Liver (tissue), 3 donors: ENCODE measurements around the gene EFNA2.

ENCODE experiments used
- HNF4G ChIP-seq: IDR thresholded peaks from 2 replicates; pipeline ENCODE4 v1.6.1; 2016; ENCODE audit warnings: antibody characterized with exemption
- RAD21 ChIP-seq, 2 donors: IDR thresholded peaks; 2 replicates each; pipeline ENCODE4 v1.6.1; 2016; ENCODE audit warnings: antibody characterized with exemption in 2 of 2, mild to moderate bottlenecking in 2 of 2
- SP1 ChIP-seq: IDR thresholded peaks from 2 replicates; pipeline ENCODE4 v1.6.1; 2018; ENCODE audit warnings: antibody characterized with exemption, mild to moderate bottlenecking
- TAF1 ChIP-seq: conservative IDR thresholded peaks from 2 replicates; pipeline ENCODE4 v1.6.1; 2016; ENCODE audit warnings: antibody characterized with exemption, mild to moderate bottlenecking
- YY1 ChIP-seq: IDR thresholded peaks from 2 replicates; pipeline ENCODE4 v1.6.1; 2016; ENCODE audit warnings: antibody characterized with exemption, mild to moderate bottlenecking
- TF ChIP-seq, protein P1 (sequence below): IDR thresholded peaks from 2 replicates; pipeline ENCODE4 v1.6.1; 2016; ENCODE audit warnings: antibody characterized with exemption
- TF ChIP-seq, protein P2 (sequence below): fragments of 150-350 bp; IDR thresholded peaks from 2 replicates; pipeline ENCODE4 v1.5.1; 2017; ENCODE audit warnings: improper control_type of control experiment, low read depth, low read length; ENCODE audit not compliant: missing input control
- TF ChIP-seq, protein P3 (sequence below): IDR thresholded peaks from 2 replicates; pipeline ENCODE4 v1.6.1; 2016; ENCODE audit warnings: antibody characterized with exemption
- TF ChIP-seq, protein P4 (sequence below): IDR thresholded peaks from 2 replicates; pipeline ENCODE4 v1.6.1; 2016; ENCODE audit warnings: antibody characterized with exemption
- donor health status: healthy.
- donor health status: healthy.

DNA sequence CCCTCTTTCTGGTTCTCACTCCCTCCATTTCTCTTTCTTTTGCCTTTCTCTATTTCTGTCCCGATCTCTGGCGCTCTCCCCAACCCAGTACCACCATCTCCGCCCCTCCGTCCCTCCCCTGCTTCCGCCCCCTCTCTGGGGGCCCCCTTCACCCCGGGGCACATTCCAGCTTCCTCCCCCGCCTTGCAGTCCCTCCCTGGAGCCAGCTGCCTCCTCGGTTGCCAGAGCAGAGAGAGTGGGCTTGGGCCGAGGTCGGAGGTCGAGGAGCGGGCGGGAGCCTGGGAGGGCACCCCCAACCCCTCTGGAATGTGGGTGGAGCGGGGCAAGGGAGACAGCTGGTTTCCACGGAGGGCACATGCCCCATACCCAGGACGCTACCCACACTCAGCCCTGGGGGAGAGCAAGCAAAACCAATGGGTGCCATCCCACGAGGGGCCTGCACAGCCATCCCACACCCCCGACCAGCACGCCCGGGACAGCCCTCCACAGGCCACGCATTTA, 23.0 kb upstream of the EFNA2 start:
- TF ChIP-seq SP1 (no peak), RAD21 (IDR thresholded peaks at IDR 0.05) (no peak), TAF1 (no peak), YY1 (no peak), HNF4G (no peak)
- TF ChIP-seq, protein P1, sequence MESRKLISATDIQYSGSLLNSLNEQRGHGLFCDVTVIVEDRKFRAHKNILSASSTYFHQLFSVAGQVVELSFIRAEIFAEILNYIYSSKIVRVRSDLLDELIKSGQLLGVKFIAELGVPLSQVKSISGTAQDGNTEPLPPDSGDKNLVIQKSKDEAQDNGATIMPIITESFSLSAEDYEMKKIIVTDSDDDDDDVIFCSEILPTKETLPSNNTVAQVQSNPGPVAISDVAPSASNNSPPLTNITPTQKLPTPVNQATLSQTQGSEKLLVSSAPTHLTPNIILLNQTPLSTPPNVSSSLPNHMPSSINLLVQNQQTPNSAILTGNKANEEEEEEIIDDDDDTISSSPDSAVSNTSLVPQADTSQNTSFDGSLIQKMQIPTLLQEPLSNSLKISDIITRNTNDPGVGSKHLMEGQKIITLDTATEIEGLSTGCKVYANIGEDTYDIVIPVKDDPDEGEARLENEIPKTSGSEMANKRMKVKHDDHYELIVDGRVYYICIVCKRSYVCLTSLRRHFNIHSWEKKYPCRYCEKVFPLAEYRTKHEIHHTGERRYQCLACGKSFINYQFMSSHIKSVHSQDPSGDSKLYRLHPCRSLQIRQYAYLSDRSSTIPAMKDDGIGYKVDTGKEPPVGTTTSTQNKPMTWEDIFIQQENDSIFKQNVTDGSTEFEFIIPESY = no peak
- TF ChIP-seq, protein P2, sequence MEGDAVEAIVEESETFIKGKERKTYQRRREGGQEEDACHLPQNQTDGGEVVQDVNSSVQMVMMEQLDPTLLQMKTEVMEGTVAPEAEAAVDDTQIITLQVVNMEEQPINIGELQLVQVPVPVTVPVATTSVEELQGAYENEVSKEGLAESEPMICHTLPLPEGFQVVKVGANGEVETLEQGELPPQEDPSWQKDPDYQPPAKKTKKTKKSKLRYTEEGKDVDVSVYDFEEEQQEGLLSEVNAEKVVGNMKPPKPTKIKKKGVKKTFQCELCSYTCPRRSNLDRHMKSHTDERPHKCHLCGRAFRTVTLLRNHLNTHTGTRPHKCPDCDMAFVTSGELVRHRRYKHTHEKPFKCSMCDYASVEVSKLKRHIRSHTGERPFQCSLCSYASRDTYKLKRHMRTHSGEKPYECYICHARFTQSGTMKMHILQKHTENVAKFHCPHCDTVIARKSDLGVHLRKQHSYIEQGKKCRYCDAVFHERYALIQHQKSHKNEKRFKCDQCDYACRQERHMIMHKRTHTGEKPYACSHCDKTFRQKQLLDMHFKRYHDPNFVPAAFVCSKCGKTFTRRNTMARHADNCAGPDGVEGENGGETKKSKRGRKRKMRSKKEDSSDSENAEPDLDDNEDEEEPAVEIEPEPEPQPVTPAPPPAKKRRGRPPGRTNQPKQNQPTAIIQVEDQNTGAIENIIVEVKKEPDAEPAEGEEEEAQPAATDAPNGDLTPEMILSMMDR = no peak
- TF ChIP-seq, protein P3, sequence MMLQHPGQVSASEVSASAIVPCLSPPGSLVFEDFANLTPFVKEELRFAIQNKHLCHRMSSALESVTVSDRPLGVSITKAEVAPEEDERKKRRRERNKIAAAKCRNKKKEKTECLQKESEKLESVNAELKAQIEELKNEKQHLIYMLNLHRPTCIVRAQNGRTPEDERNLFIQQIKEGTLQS = no peak
- TF ChIP-seq, protein P4, sequence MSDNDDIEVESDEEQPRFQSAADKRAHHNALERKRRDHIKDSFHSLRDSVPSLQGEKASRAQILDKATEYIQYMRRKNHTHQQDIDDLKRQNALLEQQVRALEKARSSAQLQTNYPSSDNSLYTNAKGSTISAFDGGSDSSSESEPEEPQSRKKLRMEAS = no peak
